Adrenal gland (tissue), 5 donors: ENCODE data around the gene SLC25A23.
"Not testable (repeated sequence)": the region's sequence is repeated elsewhere in the genome, so short reads cannot be mapped to it uniquely, and the experiment has no call there.

Experiments used
- CTCF ChIP-seq, 6 experiments: fragments of 450-650 bp in 4 of 6; fragments of 200-600 bp in 2 of 6; sonication (generic) in 1 of 6; IDR thresholded peaks; 1 replicate in 5 of 6; 2 replicates in 1 of 6; pipeline versions ENCODE4 v1.5.1 to v1.8.0; 2016 to 2021; ENCODE audit warnings: antibody characterized with exemption in 6 of 6, mild to moderate bottlenecking in 2 of 6, moderate library complexity in 1 of 6
- POLR2A ChIP-seq, 2 donors: fragments of 450-650 bp; IDR thresholded peaks; one replicate each; pipeline ENCODE4 v1.6.1; 2017; ENCODE audit warnings: antibody characterized with exemption in 2 of 2, mild to moderate bottlenecking in 2 of 2, moderate library complexity in 1 of 2
- donor health status: DM: no; HTN: no; CAD: no.

GRCh38 chr19:6400062-6400944 is 59.3 kb downstream of the SLC25A23 start:
- not testable (repeated sequence) for TF ChIP-seq POLR2A, CTCF (IDR thresholded peaks at IDR 0.05)
